ENCODE results near the gene BMPR1B. TPM values are rescaled to one million over a fixed set of nuclear protein-coding genes. Genes with fewer than 3 reads are reported as not detected.

BMPR1B gene
- total and polyA plus RNA-seq, 2 of the 8 experiments (the other 6 are each of a cell fraction or from before 2014, with no cell fraction given) = 0.14 to 1.1 TPM

- TF ChIP-seq, protein P1, sequence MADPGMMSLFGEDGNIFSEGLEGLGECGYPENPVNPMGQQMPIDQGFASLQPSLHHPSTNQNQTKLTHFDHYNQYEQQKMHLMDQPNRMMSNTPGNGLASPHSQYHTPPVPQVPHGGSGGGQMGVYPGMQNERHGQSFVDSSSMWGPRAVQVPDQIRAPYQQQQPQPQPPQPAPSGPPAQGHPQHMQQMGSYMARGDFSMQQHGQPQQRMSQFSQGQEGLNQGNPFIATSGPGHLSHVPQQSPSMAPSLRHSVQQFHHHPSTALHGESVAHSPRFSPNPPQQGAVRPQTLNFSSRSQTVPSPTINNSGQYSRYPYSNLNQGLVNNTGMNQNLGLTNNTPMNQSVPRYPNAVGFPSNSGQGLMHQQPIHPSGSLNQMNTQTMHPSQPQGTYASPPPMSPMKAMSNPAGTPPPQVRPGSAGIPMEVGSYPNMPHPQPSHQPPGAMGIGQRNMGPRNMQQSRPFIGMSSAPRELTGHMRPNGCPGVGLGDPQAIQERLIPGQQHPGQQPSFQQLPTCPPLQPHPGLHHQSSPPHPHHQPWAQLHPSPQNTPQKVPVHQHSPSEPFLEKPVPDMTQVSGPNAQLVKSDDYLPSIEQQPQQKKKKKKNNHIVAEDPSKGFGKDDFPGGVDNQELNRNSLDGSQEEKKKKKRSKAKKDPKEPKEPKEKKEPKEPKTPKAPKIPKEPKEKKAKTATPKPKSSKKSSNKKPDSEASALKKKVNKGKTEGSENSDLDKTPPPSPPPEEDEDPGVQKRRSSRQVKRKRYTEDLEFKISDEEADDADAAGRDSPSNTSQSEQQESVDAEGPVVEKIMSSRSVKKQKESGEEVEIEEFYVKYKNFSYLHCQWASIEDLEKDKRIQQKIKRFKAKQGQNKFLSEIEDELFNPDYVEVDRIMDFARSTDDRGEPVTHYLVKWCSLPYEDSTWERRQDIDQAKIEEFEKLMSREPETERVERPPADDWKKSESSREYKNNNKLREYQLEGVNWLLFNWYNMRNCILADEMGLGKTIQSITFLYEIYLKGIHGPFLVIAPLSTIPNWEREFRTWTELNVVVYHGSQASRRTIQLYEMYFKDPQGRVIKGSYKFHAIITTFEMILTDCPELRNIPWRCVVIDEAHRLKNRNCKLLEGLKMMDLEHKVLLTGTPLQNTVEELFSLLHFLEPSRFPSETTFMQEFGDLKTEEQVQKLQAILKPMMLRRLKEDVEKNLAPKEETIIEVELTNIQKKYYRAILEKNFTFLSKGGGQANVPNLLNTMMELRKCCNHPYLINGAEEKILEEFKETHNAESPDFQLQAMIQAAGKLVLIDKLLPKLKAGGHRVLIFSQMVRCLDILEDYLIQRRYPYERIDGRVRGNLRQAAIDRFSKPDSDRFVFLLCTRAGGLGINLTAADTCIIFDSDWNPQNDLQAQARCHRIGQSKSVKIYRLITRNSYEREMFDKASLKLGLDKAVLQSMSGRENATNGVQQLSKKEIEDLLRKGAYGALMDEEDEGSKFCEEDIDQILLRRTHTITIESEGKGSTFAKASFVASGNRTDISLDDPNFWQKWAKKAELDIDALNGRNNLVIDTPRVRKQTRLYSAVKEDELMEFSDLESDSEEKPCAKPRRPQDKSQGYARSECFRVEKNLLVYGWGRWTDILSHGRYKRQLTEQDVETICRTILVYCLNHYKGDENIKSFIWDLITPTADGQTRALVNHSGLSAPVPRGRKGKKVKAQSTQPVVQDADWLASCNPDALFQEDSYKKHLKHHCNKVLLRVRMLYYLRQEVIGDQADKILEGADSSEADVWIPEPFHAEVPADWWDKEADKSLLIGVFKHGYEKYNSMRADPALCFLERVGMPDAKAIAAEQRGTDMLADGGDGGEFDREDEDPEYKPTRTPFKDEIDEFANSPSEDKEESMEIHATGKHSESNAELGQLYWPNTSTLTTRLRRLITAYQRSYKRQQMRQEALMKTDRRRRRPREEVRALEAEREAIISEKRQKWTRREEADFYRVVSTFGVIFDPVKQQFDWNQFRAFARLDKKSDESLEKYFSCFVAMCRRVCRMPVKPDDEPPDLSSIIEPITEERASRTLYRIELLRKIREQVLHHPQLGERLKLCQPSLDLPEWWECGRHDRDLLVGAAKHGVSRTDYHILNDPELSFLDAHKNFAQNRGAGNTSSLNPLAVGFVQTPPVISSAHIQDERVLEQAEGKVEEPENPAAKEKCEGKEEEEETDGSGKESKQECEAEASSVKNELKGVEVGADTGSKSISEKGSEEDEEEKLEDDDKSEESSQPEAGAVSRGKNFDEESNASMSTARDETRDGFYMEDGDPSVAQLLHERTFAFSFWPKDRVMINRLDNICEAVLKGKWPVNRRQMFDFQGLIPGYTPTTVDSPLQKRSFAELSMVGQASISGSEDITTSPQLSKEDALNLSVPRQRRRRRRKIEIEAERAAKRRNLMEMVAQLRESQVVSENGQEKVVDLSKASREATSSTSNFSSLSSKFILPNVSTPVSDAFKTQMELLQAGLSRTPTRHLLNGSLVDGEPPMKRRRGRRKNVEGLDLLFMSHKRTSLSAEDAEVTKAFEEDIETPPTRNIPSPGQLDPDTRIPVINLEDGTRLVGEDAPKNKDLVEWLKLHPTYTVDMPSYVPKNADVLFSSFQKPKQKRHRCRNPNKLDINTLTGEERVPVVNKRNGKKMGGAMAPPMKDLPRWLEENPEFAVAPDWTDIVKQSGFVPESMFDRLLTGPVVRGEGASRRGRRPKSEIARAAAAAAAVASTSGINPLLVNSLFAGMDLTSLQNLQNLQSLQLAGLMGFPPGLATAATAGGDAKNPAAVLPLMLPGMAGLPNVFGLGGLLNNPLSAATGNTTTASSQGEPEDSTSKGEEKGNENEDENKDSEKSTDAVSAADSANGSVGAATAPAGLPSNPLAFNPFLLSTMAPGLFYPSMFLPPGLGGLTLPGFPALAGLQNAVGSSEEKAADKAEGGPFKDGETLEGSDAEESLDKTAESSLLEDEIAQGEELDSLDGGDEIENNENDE (IDR thresholded peaks at IDR 0.05; ENCODE audit: insufficient replicate concordance, low read length) = no peak
- TF ChIP-seq, protein P2, sequence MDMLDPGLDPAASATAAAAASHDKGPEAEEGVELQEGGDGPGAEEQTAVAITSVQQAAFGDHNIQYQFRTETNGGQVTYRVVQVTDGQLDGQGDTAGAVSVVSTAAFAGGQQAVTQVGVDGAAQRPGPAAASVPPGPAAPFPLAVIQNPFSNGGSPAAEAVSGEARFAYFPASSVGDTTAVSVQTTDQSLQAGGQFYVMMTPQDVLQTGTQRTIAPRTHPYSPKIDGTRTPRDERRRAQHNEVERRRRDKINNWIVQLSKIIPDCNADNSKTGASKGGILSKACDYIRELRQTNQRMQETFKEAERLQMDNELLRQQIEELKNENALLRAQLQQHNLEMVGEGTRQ (IDR thresholded peaks at IDR 0.05; ENCODE audit: low read length) = no peak
- TF ChIP-seq SAP30 (IDR thresholded peaks at IDR 0.05; ENCODE audit: insufficient read depth, insufficient replicate concordance, low read length) (no peak), ASH2L (IDR thresholded peaks at IDR 0.05; ENCODE audit: low read length) (no peak), FOSL1 (IDR thresholded peaks at IDR 0.05; ENCODE audit: insufficient read depth, low read depth, low read length) (no peak), RAD21 (IDR thresholded peaks at IDR 0.05 in 1 of 2, conservative IDR thresholded peaks at IDR 0.05 in 1 of 2; ENCODE audit: low read depth in 2 of 2, low read length in 2 of 2) (no peak), EP300 (IDR thresholded peaks at IDR 0.05; ENCODE audit: borderline replicate concordance in 1 of 2, low read depth in 2 of 2, low read length in 2 of 2) (no peak), RBBP5 (IDR thresholded peaks at IDR 0.05; ENCODE audit: borderline replicate concordance, low read depth, low read length) (no peak), NRF1 (IDR thresholded peaks at IDR 0.05; ENCODE audit: low read depth, low read length) (no peak), SP2 (IDR thresholded peaks at IDR 0.05; ENCODE audit: low read length) (no peak)
These were observed 187.0 kb downstream of the BMPR1B start (continued) for GRCh38 chr4:94944726-94945125.

All from H1 (cell line).